ENCODE data around the gene TRIM24. TPM values are rescaled to one million over a fixed set of nuclear protein-coding genes. Genes with fewer than 3 reads are reported as not detected.

Gene TRIM24
- total and polyA plus RNA-seq, 10 of the 15 experiments (the other 5 are each of a cell fraction or from before 2014, with no cell fraction given), result 4.6 to 23.5 (median 13.6) TPM

GRCh38 chr7:138459413-138460175 lies 465 bp upstream of the TRIM24 start (continued):
- TF ChIP-seq ELK1 (IDR thresholded peaks at IDR 0.05; ENCODE audit: low read depth, low read length), result no peak
- TF ChIP-seq RBBP5 (conservative IDR thresholded peaks at IDR 0.05), result no peak
- no peak for TF ChIP-seq PAX5 (IDR thresholded peaks at IDR 0.05; ENCODE audit: borderline replicate concordance, low read depth, low read length)
- TF ChIP-seq ZNF207 (IDR thresholded peaks at IDR 0.05; ENCODE audit: borderline replicate concordance), result 0 out of 2 replicates have a peak, but pooled peaks have one; percentile 67
- TF ChIP-seq POLR2AphosphoS2 (IDR thresholded peaks at IDR 0.05; ENCODE audit: low read depth, low read length), result no peak
- TF ChIP-seq CHD1 (IDR thresholded peaks at IDR 0.05; ENCODE audit: low read depth, low read length), result no peak
- no peak for TF ChIP-seq ETV6 (conservative IDR thresholded peaks at IDR 0.05 in 1 of 2, IDR thresholded peaks at IDR 0.05 in 1 of 2; ENCODE audit: borderline replicate concordance in 1 of 2, low read depth in 1 of 2)
- TF ChIP-seq KDM1A (IDR thresholded peaks at IDR 0.05; ENCODE audit: borderline replicate concordance), result no peak
- TF ChIP-seq ZNF384 (IDR thresholded peaks at IDR 0.05; ENCODE audit: borderline replicate concordance, low read depth, low read length), result no peak
- TF ChIP-seq NRF1 (conservative IDR thresholded peaks at IDR 0.05; ENCODE audit: low read depth, low read length), result no peak
- TF ChIP-seq NFYB (IDR thresholded peaks at IDR 0.05; ENCODE audit: insufficient read depth, low read depth, low read length), result peak; percentile 42; the same call in 1 of the 2 replicates
- TF ChIP-seq FOXM1 (IDR thresholded peaks at IDR 0.05; ENCODE audit: low read depth, low read length), result no peak
- no peak for TF ChIP-seq ASH2L (IDR thresholded peaks at IDR 0.05; ENCODE audit: borderline replicate concordance, low read depth)
- TF ChIP-seq, protein P1, sequence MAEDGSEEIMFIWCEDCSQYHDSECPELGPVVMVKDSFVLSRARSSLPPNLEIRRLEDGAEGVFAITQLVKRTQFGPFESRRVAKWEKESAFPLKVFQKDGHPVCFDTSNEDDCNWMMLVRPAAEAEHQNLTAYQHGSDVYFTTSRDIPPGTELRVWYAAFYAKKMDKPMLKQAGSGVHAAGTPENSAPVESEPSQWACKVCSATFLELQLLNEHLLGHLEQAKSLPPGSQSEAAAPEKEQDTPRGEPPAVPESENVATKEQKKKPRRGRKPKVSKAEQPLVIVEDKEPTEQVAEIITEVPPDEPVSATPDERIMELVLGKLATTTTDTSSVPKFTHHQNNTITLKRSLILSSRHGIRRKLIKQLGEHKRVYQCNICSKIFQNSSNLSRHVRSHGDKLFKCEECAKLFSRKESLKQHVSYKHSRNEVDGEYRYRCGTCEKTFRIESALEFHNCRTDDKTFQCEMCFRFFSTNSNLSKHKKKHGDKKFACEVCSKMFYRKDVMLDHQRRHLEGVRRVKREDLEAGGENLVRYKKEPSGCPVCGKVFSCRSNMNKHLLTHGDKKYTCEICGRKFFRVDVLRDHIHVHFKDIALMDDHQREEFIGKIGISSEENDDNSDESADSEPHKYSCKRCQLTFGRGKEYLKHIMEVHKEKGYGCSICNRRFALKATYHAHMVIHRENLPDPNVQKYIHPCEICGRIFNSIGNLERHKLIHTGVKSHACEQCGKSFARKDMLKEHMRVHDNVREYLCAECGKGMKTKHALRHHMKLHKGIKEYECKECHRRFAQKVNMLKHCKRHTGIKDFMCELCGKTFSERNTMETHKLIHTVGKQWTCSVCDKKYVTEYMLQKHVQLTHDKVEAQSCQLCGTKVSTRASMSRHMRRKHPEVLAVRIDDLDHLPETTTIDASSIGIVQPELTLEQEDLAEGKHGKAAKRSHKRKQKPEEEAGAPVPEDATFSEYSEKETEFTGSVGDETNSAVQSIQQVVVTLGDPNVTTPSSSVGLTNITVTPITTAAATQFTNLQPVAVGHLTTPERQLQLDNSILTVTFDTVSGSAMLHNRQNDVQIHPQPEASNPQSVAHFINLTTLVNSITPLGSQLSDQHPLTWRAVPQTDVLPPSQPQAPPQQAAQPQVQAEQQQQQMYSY (CRISPR knock-in tag; IDR thresholded peaks at IDR 0.05), result no peak
- no peak for TF ChIP-seq CHD4 (IDR thresholded peaks at IDR 0.05)
- TF ChIP-seq ATF7 (IDR thresholded peaks at IDR 0.05; ENCODE audit: low read depth), result peak; percentile 15; the same call in 1 of the 2 replicates
- TF ChIP-seq RELB (IDR thresholded peaks at IDR 0.05; ENCODE audit: low read depth), result peak; percentile 36; the same call in 1 of the 2 replicates
- no peak for TF ChIP-seq PBX3 (IDR thresholded peaks at IDR 0.05; ENCODE audit: insufficient replicate concordance, low read depth, low read length)
- TF ChIP-seq ZNF24 (IDR thresholded peaks at IDR 0.05), result no peak
- no peak for TF ChIP-seq ZSCAN29 (IDR thresholded peaks at IDR 0.05)
- TF ChIP-seq BCL11A (IDR thresholded peaks at IDR 0.05; ENCODE audit: low read depth, low read length), result no peak
- TF ChIP-seq SREBF1 (IDR thresholded peaks at IDR 0.05; ENCODE audit: low read length), result no peak
- TF ChIP-seq DPF2 (IDR thresholded peaks at IDR 0.05), result no peak

Measured in GM12878 (cell line).